BE2C (cell line): ENCODE data around the gene S100A13. TPM values are rescaled to one million over a fixed set of nuclear protein-coding genes. Genes with fewer than 3 reads are reported as not detected.
"Not testable (repeated sequence)": the region's sequence is repeated elsewhere in the genome, so short reads cannot be mapped to it uniquely, and the experiment has no call there.

Experiments used
- DNase-seq: peaks from one replicate; pipeline ENCODE4 v3.0.0-alpha.2; 2020
- H3K27me3 ChIP-seq: fragments of 250-450 bp; sonication (Bioruptor Pico); 2 replicates; pipeline ENCODE4 v1.5.1; 2020; ENCODE audit warnings: mild to moderate bottlenecking
- H3K36me3 ChIP-seq: fragments of 250-450 bp; sonication (Bioruptor Pico); 2 replicates; pipeline ENCODE4 v1.5.1; 2020; ENCODE audit warnings: mild to moderate bottlenecking
- H3K4me1 ChIP-seq: fragments of 250-450 bp; sonication (Bioruptor Pico); 2 replicates; pipeline ENCODE4 v1.5.1; 2020
- H3K4me3 ChIP-seq: 2 replicates; pipeline ENCODE4 v1.5.1; 2011; ENCODE audit warnings: low read depth, low read length
- H3K9me3 ChIP-seq: fragments of 250-450 bp; sonication (Bioruptor Pico); 2 replicates; pipeline ENCODE4 v1.5.1; 2020
- polyA plus RNA-seq: library from polyadenylated mRNA; unstranded; fragments of >200 nt; gene quantifications from one replicate; pipeline ENCODE4 v1.2.1, GENCODE V29; 2012; ENCODE audit warnings: low read depth, missing spikeins; ENCODE audit not compliant: insufficient read length, insufficient read depth
- TF ChIP-seq, protein P1 (sequence below): IDR thresholded peaks from 2 replicates; pipeline ENCODE4 v1.5.1; 2012; ENCODE audit warnings: mild to moderate bottlenecking, low read depth, low read length

Gene S100A13
- 4.6 TPM for polyA plus RNA-seq

DNA sequence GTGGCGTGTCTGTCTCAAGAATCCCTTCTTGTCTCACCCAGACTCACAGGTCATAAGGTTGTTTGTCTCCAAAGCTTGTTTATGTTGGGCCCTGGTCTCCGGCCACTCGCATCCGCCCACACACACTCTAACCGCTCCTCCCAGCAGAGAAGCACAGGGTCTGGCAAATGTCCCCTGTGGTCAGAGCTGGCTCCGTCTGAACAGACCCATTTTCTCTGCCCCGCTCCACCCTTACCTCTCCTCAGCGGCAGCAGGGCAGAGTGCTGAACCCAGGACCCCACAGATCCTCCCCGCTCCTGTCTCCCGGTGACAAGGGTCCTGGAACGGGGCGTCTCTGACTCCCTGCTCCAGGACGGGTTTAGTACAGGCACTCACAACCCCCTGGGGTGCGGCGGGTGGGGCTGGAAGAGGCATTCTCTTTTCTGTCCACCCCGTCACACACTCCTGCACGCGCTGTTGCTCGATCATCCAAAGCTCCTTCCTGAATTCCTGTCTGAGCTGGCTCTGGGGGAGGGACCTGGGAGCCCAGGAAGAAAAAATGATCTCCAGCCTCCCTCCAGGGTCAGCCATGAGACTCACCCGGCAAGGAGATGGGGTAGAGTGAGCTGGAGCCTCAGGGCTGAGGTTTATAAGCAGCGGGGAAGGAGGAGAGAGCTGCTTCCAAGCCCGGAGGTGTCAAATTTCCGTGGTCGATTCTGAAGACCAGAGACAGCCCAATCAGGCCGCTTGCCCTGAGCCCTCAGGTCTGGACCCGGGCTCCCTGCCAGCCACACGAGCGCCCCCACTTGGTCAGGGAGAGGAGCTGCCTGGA is at the start of gene S100A13:
TSS of gene S100A13 (minus strand) at position 602 of the 811 bp plus-strand sequence. CDS start 1,033 bp downstream, outside the sequence.
- no peaks in the 10 kb centered on the region for H3K9me3 ChIP-seq
- DNase-seq: peak; percentile 43
- H3K4me1 ChIP-seq: peaks cover 9% of the 10 kb centered on the region
- TF ChIP-seq, protein P1, sequence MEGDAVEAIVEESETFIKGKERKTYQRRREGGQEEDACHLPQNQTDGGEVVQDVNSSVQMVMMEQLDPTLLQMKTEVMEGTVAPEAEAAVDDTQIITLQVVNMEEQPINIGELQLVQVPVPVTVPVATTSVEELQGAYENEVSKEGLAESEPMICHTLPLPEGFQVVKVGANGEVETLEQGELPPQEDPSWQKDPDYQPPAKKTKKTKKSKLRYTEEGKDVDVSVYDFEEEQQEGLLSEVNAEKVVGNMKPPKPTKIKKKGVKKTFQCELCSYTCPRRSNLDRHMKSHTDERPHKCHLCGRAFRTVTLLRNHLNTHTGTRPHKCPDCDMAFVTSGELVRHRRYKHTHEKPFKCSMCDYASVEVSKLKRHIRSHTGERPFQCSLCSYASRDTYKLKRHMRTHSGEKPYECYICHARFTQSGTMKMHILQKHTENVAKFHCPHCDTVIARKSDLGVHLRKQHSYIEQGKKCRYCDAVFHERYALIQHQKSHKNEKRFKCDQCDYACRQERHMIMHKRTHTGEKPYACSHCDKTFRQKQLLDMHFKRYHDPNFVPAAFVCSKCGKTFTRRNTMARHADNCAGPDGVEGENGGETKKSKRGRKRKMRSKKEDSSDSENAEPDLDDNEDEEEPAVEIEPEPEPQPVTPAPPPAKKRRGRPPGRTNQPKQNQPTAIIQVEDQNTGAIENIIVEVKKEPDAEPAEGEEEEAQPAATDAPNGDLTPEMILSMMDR: peak; percentile 38
- H3K36me3 ChIP-seq: no peaks in the 10 kb centered on the region
- H3K27me3 ChIP-seq: no peaks in the 10 kb centered on the region
- no peak within 1 kb of the TSS for H3K4me3 ChIP-seq

DNA sequence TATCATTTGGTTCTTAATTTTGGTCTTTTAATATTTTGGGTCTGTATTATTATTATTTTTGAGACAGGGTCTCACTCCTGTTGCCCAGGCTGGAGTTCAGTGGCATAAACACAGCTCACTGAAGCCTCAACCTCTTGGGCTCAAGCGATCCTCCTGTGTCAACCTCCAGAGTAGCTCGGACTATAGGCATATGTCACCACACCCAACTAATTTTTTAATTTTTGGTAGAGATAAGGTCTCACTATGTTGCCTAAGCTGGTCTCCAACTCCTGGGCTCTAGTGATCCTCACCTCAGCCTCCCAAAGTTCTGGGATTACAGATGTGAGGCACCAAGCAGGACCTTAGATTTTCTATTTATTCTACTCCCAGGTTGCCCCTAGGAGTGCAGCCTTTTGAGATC is 46.2 kb upstream of the S100A13 start:
- DNase-seq: no peak
- Histone ChIP-seq H3K4me1 (no peaks in the 10 kb centered on the region), H3K4me3 (no peak overlapping the region), H3K27me3 (peaks cover 6% of the 10 kb centered on the region), H3K36me3 (peaks cover 18% of the 10 kb centered on the region), H3K9me3 (no peaks in the 10 kb centered on the region)
- TF ChIP-seq, protein P1: no peak

DNA sequence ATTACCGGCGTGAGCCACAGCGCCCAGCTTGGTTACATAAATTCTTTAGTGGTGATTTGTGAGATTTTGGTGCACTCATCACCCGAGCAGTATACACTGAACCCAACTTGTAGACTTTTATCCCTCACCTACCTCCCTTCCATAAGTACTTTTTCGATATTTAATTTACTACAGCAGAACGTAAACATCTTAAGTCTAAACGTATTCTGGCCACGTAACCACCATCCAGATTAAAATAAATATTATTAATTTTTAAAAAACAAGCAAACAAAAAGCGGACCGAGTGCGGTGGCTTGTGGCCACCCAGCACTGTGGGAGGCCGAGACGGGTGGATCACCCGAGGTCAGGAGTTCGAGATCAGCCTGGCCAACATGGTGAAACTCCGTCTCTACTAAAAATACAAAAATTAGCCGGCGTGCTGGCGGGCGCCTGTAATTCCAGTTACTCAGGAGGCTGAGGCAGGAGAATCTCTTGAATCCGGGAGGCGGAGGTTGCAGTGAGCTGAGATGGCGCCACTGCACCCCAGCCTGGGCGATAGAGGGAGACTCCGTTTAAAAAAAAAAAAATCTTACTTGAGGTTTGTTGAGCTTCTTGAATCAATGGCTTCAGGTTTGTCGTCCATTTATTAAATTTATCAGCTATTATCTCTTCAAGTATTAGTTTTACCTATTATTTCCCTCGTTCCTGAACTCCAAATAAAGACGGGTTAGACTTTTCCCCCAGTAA is 44.5 kb upstream of the S100A13 start:
- DNase-seq: peak; percentile 47
- TF ChIP-seq, protein P1: peak; percentile 23; the same call in 1 of the 2 replicates
- H3K27me3 ChIP-seq, H3K9me3 ChIP-seq, H3K4me1 ChIP-seq: not testable (repeated sequence)
- Histone ChIP-seq H3K4me3 (peak overlapping the region; percentile 73), H3K36me3 (peaks cover 35% of the 10 kb centered on the region)

DNA sequence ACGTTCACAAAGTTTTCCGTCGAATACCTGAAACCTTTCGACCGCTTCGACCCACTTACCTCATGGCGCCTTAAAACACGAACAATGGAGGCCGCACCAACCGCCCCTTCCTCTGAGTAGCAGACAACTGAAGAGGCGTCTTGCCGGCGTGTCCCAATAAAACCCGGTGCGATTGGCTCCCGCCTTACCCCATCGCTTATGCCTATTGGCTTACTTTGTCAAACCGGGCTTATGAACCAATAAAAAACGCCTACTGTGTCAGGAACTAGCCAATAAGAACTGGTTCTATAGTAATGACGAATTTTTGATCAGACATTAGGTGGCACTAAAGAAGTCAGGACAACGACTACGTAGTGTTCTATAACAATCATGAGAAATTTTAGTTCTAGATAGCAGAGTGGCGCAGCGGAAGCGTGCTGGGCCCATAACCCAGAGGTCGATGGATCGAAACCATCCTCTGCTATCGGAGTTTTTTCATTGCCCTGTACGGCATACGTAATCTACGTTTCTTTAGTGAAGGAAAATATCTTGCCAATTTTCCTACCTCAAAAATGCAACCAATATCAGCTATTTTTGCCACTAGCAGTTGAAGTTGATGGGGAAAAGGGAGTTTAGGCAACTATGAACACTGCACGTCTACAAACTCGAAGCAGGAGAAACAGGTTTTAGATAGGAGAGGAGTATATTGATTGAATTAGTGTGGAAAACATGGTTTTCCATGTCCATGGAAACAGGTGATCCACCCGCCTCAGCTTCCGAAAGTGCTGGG is 43.7 kb upstream of the S100A13 start, which contains the start of gene ILF2:
TSS of gene ILF2 (minus strand) at position 135 of the 769 bp plus-strand sequence. CDS start at position 64, 71 bp downstream.
- TF ChIP-seq, protein P1: peak; percentile 27; the same call in 1 of the 2 replicates
- peak; percentile 97 for DNase-seq

DNA sequence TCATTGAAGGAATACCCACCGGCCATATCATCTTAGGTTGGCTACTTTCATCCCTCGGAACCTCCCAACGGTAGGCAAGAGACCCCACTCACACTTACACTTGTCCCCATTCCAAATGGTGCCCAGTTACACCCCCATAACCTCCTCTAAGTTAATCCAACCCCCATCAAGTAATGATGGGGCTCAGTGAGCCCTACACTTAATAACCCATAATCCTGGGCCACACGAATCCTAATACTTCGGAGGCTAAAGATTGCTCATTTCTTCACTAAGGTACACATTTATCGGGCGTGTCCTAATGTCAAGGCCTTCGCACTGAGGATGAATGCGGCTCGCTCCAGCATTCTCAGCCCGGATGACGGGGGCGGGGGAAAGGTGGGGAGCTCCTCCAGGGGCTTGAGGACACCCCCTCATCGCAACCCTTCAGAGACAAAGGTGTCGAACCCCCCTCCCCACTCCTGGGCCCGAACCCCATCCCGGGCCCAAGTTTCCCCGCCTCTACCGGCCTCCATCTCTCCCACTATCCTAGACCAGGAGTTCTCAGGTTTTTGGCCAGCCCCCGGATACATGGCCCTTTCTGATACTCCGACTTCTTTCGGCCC is 43.1 kb upstream of the S100A13 start:
- no peaks in the 10 kb centered on the region for H3K4me1 ChIP-seq
- H3K36me3 ChIP-seq: peaks cover 49% of the 10 kb centered on the region
- H3K27me3 ChIP-seq: no peaks in the 10 kb centered on the region
- DNase-seq: no peak
- H3K4me3 ChIP-seq: peak overlapping the region; percentile 98
- TF ChIP-seq, protein P1: no peak
- no peaks in the 10 kb centered on the region for H3K9me3 ChIP-seq

More for the DNA sequence above, 43.7 kb upstream of the S100A13 start, which contains the start of gene ILF2:
- peaks cover 42% of the 10 kb centered on the region for H3K36me3 ChIP-seq
- H3K4me1 ChIP-seq: no peaks in the 10 kb centered on the region
- no peaks in the 10 kb centered on the region for H3K27me3 ChIP-seq
- no peaks in the 10 kb centered on the region for H3K9me3 ChIP-seq
- H3K4me3 ChIP-seq: peak within 1 kb of the TSS; percentile 98
